HEK293 (cell line): ENCODE data around the gene SRSF2.

Experiments
- CTCF ChIA-PET: fragments of 350-600 bp; formaldehyde crosslinking; extraction: SDS; loops from one replicate; lab custom pipeline; 2021; ENCODE audit warnings: antibody characterized with exemption; lab: Yijun Ruan, JAX
- POLR2A ChIA-PET: fragments of 300-600 bp; formaldehyde crosslinking; extraction: SDS; loops from one replicate; lab custom pipeline; 2020; ENCODE audit warnings: antibody characterized with exemption, inconsistent platforms; lab: Yijun Ruan, JAX
- H3K27ac ChIP-seq: fragments of 200-500 bp; sonication (Bioruptor generic); 2 replicates; pipeline ENCODE4 v1.5.1; 2014; ENCODE audit warnings: low read depth, low read length, control low read depth, inconsistent platforms; ENCODE audit errors: extremely low read depth
- H3K36me3 ChIP-seq, 2 experiments: fragments of 200-500 bp in 1 of 2; sonication (Bioruptor generic) in 1 of 2; 1 replicate in 1 of 2; 2 replicates in 1 of 2; pipeline ENCODE4 v1.5.1; 2014 to 2017; ENCODE audit warnings: inconsistent platforms in 2 of 2, low read length in 2 of 2; ENCODE audit not compliant: control insufficient read depth in 2 of 2, insufficient read depth in 1 of 2
- H3K4me1 ChIP-seq: fragments of 200-500 bp; sonication (Bioruptor generic); 2 replicates; pipeline ENCODE4 v1.5.1; 2014; ENCODE audit warnings: mild to moderate bottlenecking, low read length, inconsistent platforms; ENCODE audit not compliant: control insufficient read depth, insufficient read depth
- H3K4me3 ChIP-seq: 2 replicates; pipeline ENCODE4 v1.5.1; 2011; ENCODE audit warnings: low read depth, mild to moderate bottlenecking, control low read depth, low read length, moderate library complexity
- H3K9me3 ChIP-seq: fragments of 200-500 bp; sonication (Bioruptor generic); 2 replicates; pipeline ENCODE4 v1.5.1; 2014; ENCODE audit warnings: low read depth, low read length, inconsistent platforms; ENCODE audit not compliant: control insufficient read depth, insufficient read depth
- GLIS2 ChIP-seq: fragments of 450-650 bp; formaldehyde crosslinking; IDR thresholded peaks from 2 replicates; pipeline ENCODE4 v1.5.1; 2016; ENCODE audit warnings: missing biosample characterization, missing genetic modification characterization
- HOXC10 ChIP-seq: sonication (generic); formaldehyde crosslinking; IDR thresholded peaks from 2 replicates; pipeline ENCODE4 v1.8.1; 2023; ENCODE audit warnings: mild to moderate bottlenecking, missing genetic modification reagents
- MEIS1 ChIP-seq: sonication (generic); formaldehyde crosslinking; IDR thresholded peaks from 2 replicates; pipeline ENCODE4 v1.8.1; 2022; ENCODE audit warnings: missing genetic modification reagents, mild to moderate bottlenecking, borderline replicate concordance
- PRDM6 ChIP-seq: fragments of 450-650 bp; formaldehyde crosslinking; IDR thresholded peaks from 2 replicates; pipeline ENCODE4 v1.5.1; 2017; ENCODE audit warnings: missing biosample characterization, missing genetic modification characterization
- ZBTB11 ChIP-seq: fragments of 450-650 bp; formaldehyde crosslinking; conservative IDR thresholded peaks from 2 replicates; pipeline ENCODE4 v1.5.1; 2016; ENCODE audit warnings: low read depth, missing biosample characterization, missing genetic modification characterization
- ZBTB20 ChIP-seq: fragments of 450-650 bp; formaldehyde crosslinking; IDR thresholded peaks from 2 replicates; pipeline ENCODE4 v1.5.1; 2016; ENCODE audit warnings: missing biosample characterization, missing genetic modification characterization
- ZBTB48 ChIP-seq: fragments of 450-650 bp; formaldehyde crosslinking; IDR thresholded peaks from 2 replicates; pipeline ENCODE4 v1.5.1; 2016; ENCODE audit warnings: missing biosample characterization, missing genetic modification characterization
- ZBTB6 ChIP-seq: fragments of 450-650 bp; formaldehyde crosslinking; IDR thresholded peaks from 2 replicates; pipeline ENCODE4 v1.5.1; 2017; ENCODE audit warnings: missing biosample characterization, missing genetic modification characterization
- ZFP41 ChIP-seq: fragments of 450-650 bp; formaldehyde crosslinking; IDR thresholded peaks from 2 replicates; pipeline ENCODE4 v1.5.1; 2016; ENCODE audit warnings: missing biosample characterization, missing genetic modification characterization, borderline replicate concordance
- ZNF155 ChIP-seq: fragments of 450-650 bp; formaldehyde crosslinking; IDR thresholded peaks from 2 replicates; pipeline ENCODE4 v1.5.1; 2016; ENCODE audit warnings: missing biosample characterization, missing genetic modification characterization
- ZNF157 ChIP-seq: fragments of 450-650 bp; formaldehyde crosslinking; IDR thresholded peaks from 2 replicates; pipeline ENCODE4 v1.5.1; 2016; ENCODE audit warnings: missing biosample characterization, missing genetic modification characterization
- ZNF184 ChIP-seq: fragments of 450-650 bp; IDR thresholded peaks from 2 replicates; pipeline ENCODE4 v1.5.1; 2018; ENCODE audit warnings: missing biosample characterization, mild to moderate bottlenecking, missing genetic modification characterization
- ZNF404 ChIP-seq: fragments of 450-650 bp; formaldehyde crosslinking; IDR thresholded peaks from 2 replicates; pipeline ENCODE4 v1.5.1; 2017; ENCODE audit warnings: missing biosample characterization, missing genetic modification characterization
- ZNF510 ChIP-seq: fragments of 450-650 bp; formaldehyde crosslinking; IDR thresholded peaks from 2 replicates; pipeline ENCODE4 v1.5.1; 2018; ENCODE audit warnings: mild to moderate bottlenecking, missing genetic modification characterization, missing biosample characterization; ENCODE audit not compliant: insufficient replicate concordance
- ZNF555 ChIP-seq: fragments of 450-650 bp; formaldehyde crosslinking; conservative IDR thresholded peaks from 2 replicates; pipeline ENCODE4 v1.5.1; 2017; ENCODE audit warnings: missing biosample characterization, mild to moderate bottlenecking, missing genetic modification characterization, inconsistent platforms
- ZNF777 ChIP-seq: fragments of 450-650 bp; formaldehyde crosslinking; IDR thresholded peaks from 2 replicates; pipeline ENCODE4 v1.5.1; 2017; ENCODE audit warnings: missing biosample characterization, missing genetic modification characterization, borderline replicate concordance
- ZNF837 ChIP-seq: fragments of 450-650 bp; formaldehyde crosslinking; IDR thresholded peaks from 2 replicates; pipeline ENCODE4 v1.5.1; 2016; ENCODE audit warnings: missing biosample characterization, missing genetic modification characterization
- TF ChIP-seq, protein P1 (sequence below): fragments of 450-650 bp; formaldehyde crosslinking; IDR thresholded peaks from 2 replicates; pipeline ENCODE4 v1.5.1; 2016; ENCODE audit warnings: missing biosample characterization, missing genetic modification characterization

The SRSF2 gene

DNA sequence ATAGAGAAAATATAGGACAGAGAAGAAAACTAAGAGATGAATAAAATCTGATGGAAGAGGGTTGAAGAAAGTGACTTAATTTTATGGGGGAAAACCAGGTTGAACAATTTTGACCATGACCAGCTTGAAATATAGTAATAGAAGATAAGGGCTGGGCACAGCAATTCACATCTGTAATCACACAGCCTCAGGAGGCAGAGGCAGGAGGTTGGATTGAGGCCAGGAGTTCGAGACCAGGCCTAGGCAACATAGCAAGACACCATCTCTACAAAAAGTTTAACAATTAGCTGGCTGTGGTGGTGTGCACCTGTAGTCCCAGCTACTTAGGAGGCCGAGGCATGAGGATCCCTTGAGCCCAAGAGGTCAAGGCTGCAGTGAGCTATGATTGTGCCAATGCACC lies 35.1 kb downstream of the SRSF2 start:
- no peak overlapping the region for H3K4me3 ChIP-seq
- ChIA-PET CTCF (interaction anchor here (0.7 to 5.1 kb wide), 7 partner anchors 10 to 108 kb away, joined by 3 to 38 read pairs (median 7); no protein-coding TSS in a partner anchor), POLR2A (interaction anchor here (1.1 to 1.8 kb wide), 5 partner anchors 8 to 26 kb away, joined by 3 to 9 read pairs (median 4); partner anchors contain the start of genes JMJD6 and METTL23)
- peaks cover 0 to 12% of the 10 kb centered on the region in 2 experiments; a peak in 2 of 3 replicates for H3K36me3 ChIP-seq
- H3K27ac ChIP-seq = no peak overlapping the region
- H3K4me1 ChIP-seq = peaks cover 36% of the 10 kb centered on the region
- TF ChIP-seq GLIS2 (tag by site-specific recombination) = no peak
- no peak for TF ChIP-seq ZBTB6
- no peak for TF ChIP-seq ZNF555 (tag by site-specific recombination)
- no peak for TF ChIP-seq ZBTB48 (tag by site-specific recombination)
- TF ChIP-seq ZNF837 (tag by site-specific recombination) = no peak
- no peak for TF ChIP-seq ZNF777 (tag by site-specific recombination)
- no peak for TF ChIP-seq ZNF184 (tag by site-specific recombination)
- no peak for TF ChIP-seq ZBTB20 (tag by site-specific recombination)
- TF ChIP-seq MEIS1 (CRISPR knock-in tag) = no peak
- TF ChIP-seq ZFP41 = no peak
- TF ChIP-seq ZNF157 (tag by site-specific recombination) = no peak
- no peak for TF ChIP-seq ZNF155 (tag by site-specific recombination)
- no peak for TF ChIP-seq PRDM6 (tag by site-specific recombination)
- TF ChIP-seq ZNF404 (tag by site-specific recombination) = no peak
- TF ChIP-seq ZBTB11 (tag by site-specific recombination) = no peak
- TF ChIP-seq, protein P1, sequence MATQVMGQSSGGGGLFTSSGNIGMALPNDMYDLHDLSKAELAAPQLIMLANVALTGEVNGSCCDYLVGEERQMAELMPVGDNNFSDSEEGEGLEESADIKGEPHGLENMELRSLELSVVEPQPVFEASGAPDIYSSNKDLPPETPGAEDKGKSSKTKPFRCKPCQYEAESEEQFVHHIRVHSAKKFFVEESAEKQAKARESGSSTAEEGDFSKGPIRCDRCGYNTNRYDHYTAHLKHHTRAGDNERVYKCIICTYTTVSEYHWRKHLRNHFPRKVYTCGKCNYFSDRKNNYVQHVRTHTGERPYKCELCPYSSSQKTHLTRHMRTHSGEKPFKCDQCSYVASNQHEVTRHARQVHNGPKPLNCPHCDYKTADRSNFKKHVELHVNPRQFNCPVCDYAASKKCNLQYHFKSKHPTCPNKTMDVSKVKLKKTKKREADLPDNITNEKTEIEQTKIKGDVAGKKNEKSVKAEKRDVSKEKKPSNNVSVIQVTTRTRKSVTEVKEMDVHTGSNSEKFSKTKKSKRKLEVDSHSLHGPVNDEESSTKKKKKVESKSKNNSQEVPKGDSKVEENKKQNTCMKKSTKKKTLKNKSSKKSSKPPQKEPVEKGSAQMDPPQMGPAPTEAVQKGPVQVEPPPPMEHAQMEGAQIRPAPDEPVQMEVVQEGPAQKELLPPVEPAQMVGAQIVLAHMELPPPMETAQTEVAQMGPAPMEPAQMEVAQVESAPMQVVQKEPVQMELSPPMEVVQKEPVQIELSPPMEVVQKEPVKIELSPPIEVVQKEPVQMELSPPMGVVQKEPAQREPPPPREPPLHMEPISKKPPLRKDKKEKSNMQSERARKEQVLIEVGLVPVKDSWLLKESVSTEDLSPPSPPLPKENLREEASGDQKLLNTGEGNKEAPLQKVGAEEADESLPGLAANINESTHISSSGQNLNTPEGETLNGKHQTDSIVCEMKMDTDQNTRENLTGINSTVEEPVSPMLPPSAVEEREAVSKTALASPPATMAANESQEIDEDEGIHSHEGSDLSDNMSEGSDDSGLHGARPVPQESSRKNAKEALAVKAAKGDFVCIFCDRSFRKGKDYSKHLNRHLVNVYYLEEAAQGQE (tag by site-specific recombination) = no peak
- no peak for TF ChIP-seq HOXC10 (CRISPR knock-in tag)
- no peak for TF ChIP-seq ZNF510 (tag by site-specific recombination)
- H3K9me3 ChIP-seq = no peaks in the 10 kb centered on the region
